A549 (cell line): Measurements from ENCODE around the gene NINL.

Experiments used
- FOXS1 ChIP-seq: fragments of 250-450 bp; sonication (Bioruptor Pico); IDR thresholded peaks from 2 replicates; pipeline ENCODE4 v1.5.0; 2020; ENCODE audit warnings: mild to moderate bottlenecking, moderate library complexity
- RARB ChIP-seq: fragments of 250-450 bp; sonication (Bioruptor Pico); IDR thresholded peaks from 2 replicates; pipeline ENCODE4 v1.8.0; 2021; ENCODE audit warnings: mild to moderate bottlenecking, moderate library complexity
- TFCP2L1 ChIP-seq: fragments of 250-450 bp; sonication (Bioruptor Pico); IDR thresholded peaks from 2 replicates; pipeline ENCODE4 v1.5.0; 2021; ENCODE audit warnings: mild to moderate bottlenecking
- TF ChIP-seq, protein P1 (sequence below): fragments of >200 bp; sonication (Bioruptor Twin); formaldehyde crosslinking; IDR thresholded peaks from 3 replicates; pipeline ENCODE4 v1.5.1; 2016

DNA sequence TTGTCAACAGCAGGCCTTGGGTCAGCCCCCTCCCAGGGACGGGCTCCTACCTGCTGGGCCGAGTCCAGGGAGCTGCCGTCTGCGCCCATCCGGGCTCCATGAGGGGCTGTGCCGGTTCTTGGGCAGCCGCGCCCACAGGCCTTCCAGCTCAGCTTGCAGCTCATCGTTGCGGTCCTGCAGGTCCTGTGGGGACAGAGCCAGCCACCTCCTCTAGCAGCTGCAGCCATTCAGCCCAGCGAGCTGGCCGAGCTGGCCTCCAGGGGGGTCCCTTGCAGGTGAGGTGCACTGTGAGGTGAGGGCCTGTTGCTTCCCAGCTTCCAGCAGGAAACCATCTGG, 103.4 kb downstream of the NINL start:
- TF ChIP-seq RARB (CRISPR knock-in tag) (no peak), FOXS1 (no peak), TFCP2L1 (CRISPR knock-in tag) (no peak)
- TF ChIP-seq, protein P1, sequence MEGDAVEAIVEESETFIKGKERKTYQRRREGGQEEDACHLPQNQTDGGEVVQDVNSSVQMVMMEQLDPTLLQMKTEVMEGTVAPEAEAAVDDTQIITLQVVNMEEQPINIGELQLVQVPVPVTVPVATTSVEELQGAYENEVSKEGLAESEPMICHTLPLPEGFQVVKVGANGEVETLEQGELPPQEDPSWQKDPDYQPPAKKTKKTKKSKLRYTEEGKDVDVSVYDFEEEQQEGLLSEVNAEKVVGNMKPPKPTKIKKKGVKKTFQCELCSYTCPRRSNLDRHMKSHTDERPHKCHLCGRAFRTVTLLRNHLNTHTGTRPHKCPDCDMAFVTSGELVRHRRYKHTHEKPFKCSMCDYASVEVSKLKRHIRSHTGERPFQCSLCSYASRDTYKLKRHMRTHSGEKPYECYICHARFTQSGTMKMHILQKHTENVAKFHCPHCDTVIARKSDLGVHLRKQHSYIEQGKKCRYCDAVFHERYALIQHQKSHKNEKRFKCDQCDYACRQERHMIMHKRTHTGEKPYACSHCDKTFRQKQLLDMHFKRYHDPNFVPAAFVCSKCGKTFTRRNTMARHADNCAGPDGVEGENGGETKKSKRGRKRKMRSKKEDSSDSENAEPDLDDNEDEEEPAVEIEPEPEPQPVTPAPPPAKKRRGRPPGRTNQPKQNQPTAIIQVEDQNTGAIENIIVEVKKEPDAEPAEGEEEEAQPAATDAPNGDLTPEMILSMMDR: no peak
